AG10803 (cell line): ENCODE measurements around the gene CDCP2.

Source experiments
- DNase-seq: peaks from one replicate; pipeline ENCODE4 v3.0.0; 2010; ENCODE audit warnings: low read depth
- H3K4me3 ChIP-seq: 2 replicates; pipeline ENCODE4 v1.5.1; 2011; ENCODE audit warnings: mild to moderate bottlenecking, low read length, control low read depth
- TF ChIP-seq, protein P1 (sequence below): conservative IDR thresholded peaks from 2 replicates; pipeline ENCODE4 v1.5.1; 2011; ENCODE audit warnings: mild to moderate bottlenecking, low read length, control low read depth, inconsistent platforms

Gene CDCP2

DNA sequence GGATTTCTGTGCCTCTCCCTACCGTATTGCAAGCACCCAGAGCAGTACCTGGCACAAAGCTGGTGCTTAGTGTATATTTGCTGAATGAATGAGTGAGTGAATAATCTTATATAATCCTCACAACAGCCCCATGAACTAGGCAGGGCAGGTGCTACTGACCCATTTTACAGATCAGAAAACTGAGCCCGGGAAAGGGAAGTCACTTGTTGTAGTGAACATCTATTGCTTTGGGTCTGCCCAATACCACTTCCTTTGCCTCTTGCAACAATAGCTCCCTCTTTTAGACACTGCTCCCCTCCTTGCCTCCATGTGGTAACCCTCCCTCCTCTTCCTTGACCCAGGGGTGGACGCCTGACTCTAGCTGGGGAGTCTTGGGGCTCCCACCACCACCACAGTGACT lies 3.1 kb downstream of the CDCP2 start:
- TF ChIP-seq, protein P1, sequence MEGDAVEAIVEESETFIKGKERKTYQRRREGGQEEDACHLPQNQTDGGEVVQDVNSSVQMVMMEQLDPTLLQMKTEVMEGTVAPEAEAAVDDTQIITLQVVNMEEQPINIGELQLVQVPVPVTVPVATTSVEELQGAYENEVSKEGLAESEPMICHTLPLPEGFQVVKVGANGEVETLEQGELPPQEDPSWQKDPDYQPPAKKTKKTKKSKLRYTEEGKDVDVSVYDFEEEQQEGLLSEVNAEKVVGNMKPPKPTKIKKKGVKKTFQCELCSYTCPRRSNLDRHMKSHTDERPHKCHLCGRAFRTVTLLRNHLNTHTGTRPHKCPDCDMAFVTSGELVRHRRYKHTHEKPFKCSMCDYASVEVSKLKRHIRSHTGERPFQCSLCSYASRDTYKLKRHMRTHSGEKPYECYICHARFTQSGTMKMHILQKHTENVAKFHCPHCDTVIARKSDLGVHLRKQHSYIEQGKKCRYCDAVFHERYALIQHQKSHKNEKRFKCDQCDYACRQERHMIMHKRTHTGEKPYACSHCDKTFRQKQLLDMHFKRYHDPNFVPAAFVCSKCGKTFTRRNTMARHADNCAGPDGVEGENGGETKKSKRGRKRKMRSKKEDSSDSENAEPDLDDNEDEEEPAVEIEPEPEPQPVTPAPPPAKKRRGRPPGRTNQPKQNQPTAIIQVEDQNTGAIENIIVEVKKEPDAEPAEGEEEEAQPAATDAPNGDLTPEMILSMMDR, result no peak
- DNase-seq, result no peak
- no peak overlapping the region for H3K4me3 ChIP-seq

DNA sequence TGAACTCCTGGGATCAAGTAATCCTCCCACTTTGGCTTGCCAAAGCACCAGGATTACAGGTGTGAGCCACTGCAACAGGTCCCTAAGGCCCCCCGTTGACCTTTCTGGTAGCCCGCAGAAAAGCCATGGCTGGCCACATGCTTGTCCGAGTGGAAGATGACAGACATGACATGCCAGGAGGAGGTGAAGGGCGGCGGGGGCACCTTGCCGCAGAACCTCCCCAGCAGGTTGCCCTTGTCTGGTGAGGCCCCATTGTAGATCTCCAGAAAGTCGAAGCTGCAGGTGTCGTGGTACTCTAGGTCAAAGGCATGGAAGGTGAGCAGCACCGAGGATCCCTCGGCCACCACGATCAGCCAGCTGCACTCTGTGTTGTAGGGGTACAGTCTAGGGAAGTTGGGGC lies 8.4 kb downstream of the CDCP2 start:
- TF ChIP-seq, protein P1, result no peak
- H3K4me3 ChIP-seq, result no peak overlapping the region
- DNase-seq, result no peak

DNA sequence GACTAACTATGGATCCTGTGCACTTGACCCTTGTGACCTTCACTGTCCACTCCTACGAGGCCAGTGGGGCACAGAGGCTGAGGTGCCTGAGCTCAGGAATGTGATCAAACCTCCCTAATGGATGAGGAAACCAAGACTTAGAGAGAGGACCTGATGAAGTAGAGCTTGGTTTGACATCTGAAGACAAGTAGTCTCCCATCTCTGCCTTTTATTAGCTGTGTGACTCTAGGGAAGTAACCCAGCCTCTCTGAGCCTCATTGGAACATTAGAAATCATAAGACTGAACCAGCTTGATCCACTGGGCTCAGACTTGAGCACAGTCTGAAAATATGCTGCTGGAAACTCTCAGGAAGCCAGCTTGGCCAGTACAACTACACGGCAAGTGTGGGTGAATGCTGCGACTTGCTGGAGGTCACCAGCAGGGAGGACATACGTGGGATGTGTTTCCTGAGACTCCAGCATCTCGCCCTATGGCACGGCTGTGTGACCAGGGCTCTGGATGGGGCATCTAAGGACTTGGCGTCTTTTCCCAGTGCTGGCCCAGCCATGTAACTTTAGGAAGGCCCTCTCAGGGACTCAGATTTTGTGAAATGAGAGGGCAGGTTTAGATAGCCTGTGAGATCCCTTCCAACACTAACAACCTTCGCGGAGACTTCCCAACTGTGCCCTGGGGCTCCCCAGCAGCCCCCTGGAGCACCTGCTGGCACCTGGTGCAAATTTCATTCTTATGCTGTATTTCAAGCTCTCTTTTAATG lies 10.5 kb downstream of the CDCP2 start:
- TF ChIP-seq, protein P1, result no peak
- DNase-seq, result no peak

DNA sequence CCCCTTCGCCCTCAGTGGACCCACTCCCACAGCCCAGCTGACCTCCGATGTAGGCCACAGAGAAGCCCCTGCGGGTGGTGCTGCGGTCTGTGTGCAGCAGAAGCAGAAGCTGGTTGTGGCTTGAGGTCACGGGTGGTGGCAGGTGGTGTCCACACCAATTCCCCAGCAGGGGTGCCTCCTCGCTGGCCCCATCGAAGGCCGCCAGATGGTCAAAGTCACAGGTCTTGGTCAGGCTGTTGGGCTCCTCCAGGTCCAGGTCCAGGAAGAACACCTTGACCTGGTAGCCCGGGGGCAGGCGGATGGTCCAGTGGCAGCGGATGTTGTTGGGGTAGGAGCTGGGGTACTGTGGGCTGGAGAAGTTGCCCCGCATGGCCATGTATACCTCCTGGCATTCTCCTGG lies 13.1 kb downstream of the CDCP2 start:
- no peak for DNase-seq

More for the DNA sequence above, 10.5 kb downstream of the CDCP2 start:
- H3K4me3 ChIP-seq, result no peak overlapping the region

GRCh38 chr1:54138994-54139393 lies 13.8 kb downstream of the CDCP2 start:
- no peak for DNase-seq
- no peak overlapping the region for H3K4me3 ChIP-seq
- TF ChIP-seq, protein P1, result no peak

More for the DNA sequence above, 13.1 kb downstream of the CDCP2 start:
- H3K4me3 ChIP-seq, result no peak overlapping the region
- TF ChIP-seq, protein P1, result no peak

DNA sequence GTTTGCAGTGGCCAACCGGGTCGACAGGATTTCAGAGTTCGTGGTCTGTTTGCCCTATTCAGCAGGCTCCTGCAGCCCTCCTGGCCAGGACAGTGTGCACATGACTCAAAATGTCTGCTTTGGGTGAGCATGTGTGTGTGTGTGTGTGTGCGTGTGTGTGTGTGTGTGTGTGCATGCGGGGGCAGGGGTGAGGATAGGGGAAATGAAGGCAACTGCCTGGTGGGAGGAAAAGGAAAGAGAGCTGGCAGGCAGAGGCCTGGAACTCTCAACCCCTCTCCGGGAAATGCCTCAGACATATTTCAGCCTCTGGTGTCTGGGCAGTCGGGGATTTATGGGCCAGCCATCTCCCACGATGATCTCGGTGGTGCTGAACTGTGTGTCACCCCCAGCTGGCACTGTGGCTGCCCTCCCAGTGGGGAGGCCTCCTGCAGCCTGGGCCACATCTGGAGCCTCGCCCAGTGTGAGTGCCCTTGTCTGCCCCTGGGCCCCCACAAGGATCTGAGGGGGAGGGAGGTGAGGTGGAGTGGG lies 15.2 kb downstream of the CDCP2 start:
- peak; percentile 67 for DNase-seq
- TF ChIP-seq, protein P1, result no peak
- no peak overlapping the region for H3K4me3 ChIP-seq

- DNase-seq, result no peak
- no peak overlapping the region for H3K4me3 ChIP-seq
- TF ChIP-seq, protein P1, result no peak
Observed at GRCh38 chr1:54136963-54137533, 15.8 kb downstream of the CDCP2 start.
